Fibroblast of lung (primary cell): Measurements from ENCODE around the gene ARHGAP42. TPM values are rescaled to one million over a fixed set of nuclear protein-coding genes. Genes with fewer than 3 reads are reported as not detected.

Experiments used
- DNase-seq, 2 donors: peaks; one replicate each; pipeline versions ENCODE4 v3.0.0 to v3.0.0-alpha.2; 2010; ENCODE audit warnings: low read depth in 2 of 2
- H2AFZ ChIP-seq: 2 replicates; pipeline ENCODE4 v1.5.1; 2012; ENCODE audit warnings: low read length, control low read depth, inconsistent platforms
- H3K27ac ChIP-seq: 2 replicates; pipeline ENCODE4 v1.5.1; 2011; ENCODE audit warnings: low read length, control low read depth; ENCODE audit not compliant: insufficient read depth
- H3K27me3 ChIP-seq: 2 replicates; pipeline ENCODE4 v1.5.1; 2011; ENCODE audit warnings: mild to moderate bottlenecking, low read length; ENCODE audit not compliant: control insufficient read depth, insufficient read depth
- H3K36me3 ChIP-seq: 2 replicates; pipeline ENCODE4 v1.5.1; 2011; ENCODE audit warnings: low read length; ENCODE audit not compliant: control insufficient read depth, insufficient read depth
- H3K4me1 ChIP-seq: 2 replicates; pipeline ENCODE4 v1.5.1; 2011; ENCODE audit warnings: low read length; ENCODE audit not compliant: control insufficient read depth, insufficient read depth; ENCODE audit errors: extremely low read depth
- H3K4me2 ChIP-seq: 2 replicates; pipeline ENCODE4 v1.5.1; 2011; ENCODE audit warnings: low read length, control low read depth; ENCODE audit not compliant: insufficient read depth; ENCODE audit errors: extremely low read depth
- H3K4me3 ChIP-seq, 4 experiments: fragments of 200-600 bp in 1 of 4; sonication (generic) in 1 of 4; replicated peaks in 1 of 4; 2 replicates each; pipeline ENCODE4 v1.5.1; 2011 to 2016; ENCODE audit warnings: low read length in 4 of 4, low read depth in 3 of 4, mild to moderate bottlenecking in 3 of 4, control low read depth in 2 of 4, inconsistent platforms in 1 of 4, mixed read lengths in 1 of 4; ENCODE audit not compliant: insufficient read depth in 1 of 4; ENCODE audit errors: control extremely low read depth in 1 of 4
- H3K79me2 ChIP-seq: 2 replicates; pipeline ENCODE4 v1.5.1; 2012; ENCODE audit warnings: mild to moderate bottlenecking, low read length, inconsistent platforms; ENCODE audit not compliant: control insufficient read depth, insufficient read depth
- H3K9ac ChIP-seq: 2 replicates; pipeline ENCODE4 v1.5.1; 2011; ENCODE audit warnings: mild to moderate bottlenecking, low read length, control low read depth; ENCODE audit not compliant: insufficient read depth
- H3K9me3 ChIP-seq: 2 replicates; pipeline ENCODE4 v1.5.1; 2012; ENCODE audit warnings: low read depth, low read length; ENCODE audit not compliant: control insufficient read depth, insufficient read depth
- H4K20me1 ChIP-seq: 2 replicates; pipeline ENCODE4 v1.5.1; 2011; ENCODE audit warnings: low read length; ENCODE audit not compliant: control insufficient read depth, insufficient read depth; ENCODE audit errors: extremely low read depth
- CTCF ChIP-seq, 2 donors: IDR thresholded peaks in 1 of 2; conservative IDR thresholded peaks in 1 of 2; 1 replicate in 1 of 2; 2 replicates in 1 of 2; pipeline ENCODE4 v1.5.1; 2011 to 2012; ENCODE audit warnings: low read length in 2 of 2, control low read depth in 1 of 2, inconsistent platforms in 1 of 2, low read depth in 1 of 2, mild to moderate bottlenecking in 1 of 2
- EZH2 ChIP-seq: IDR thresholded peaks from 2 replicates; pipeline ENCODE4 v1.5.1; 2012; ENCODE audit warnings: low read length, control low read depth, mild to moderate bottlenecking; ENCODE audit errors: missing control alignments
- polyA plus RNA-seq, 2 donors: library from polyadenylated mRNA; depleted of rRNA in 1 of 2; stranded (reverse) in 1 of 2; unstranded in 1 of 2; fragments of >200 nt; gene quantifications; 2 replicates each; pipeline ENCODE4 v1.2.1, GENCODE V29; 2011 to 2012; ENCODE audit warnings: missing spikeins in 1 of 2
- total RNA-seq: library from RNA; depleted of rRNA; stranded (reverse); fragments of >200 nt; gene quantifications from 2 replicates; pipeline ENCODE4 v1.2.1, GENCODE V29; 2014

Gene ARHGAP42
- total and polyA plus RNA-seq, 2 donors (not counting 1 experiment from before 2014, with no cell fraction given), result 8.0 to 13.4 TPM

GRCh38 chr11:100757646-100758045 is 70.6 kb downstream of the ARHGAP42 start:
- Histone ChIP-seq H3K27me3 (no peaks in the 10 kb centered on the region), H2AFZ (no peak overlapping the region), H4K20me1 (no peaks in the 10 kb centered on the region), H3K4me1 (no peaks in the 10 kb centered on the region), H3K27ac (no peak overlapping the region), H3K9ac (no peak overlapping the region), H3K79me2 (no peaks in the 10 kb centered on the region), H3K36me3 (no peaks in the 10 kb centered on the region), H3K4me3 (no peak overlapping the region), H3K9me3 (no peaks in the 10 kb centered on the region), H3K4me2 (no peak overlapping the region)
- TF ChIP-seq EZH2 (no peak), CTCF (conservative IDR thresholded peaks at IDR 0.05 in 1 of 2, IDR thresholded peaks at IDR 0.05 in 1 of 2; ENCODE audit: low read depth in 1 of 2, low read length in 2 of 2) (no peak)
- no peak for DNase-seq

GRCh38 chr11:100759106-100759505 is 72.0 kb downstream of the ARHGAP42 start:
- H3K4me1 ChIP-seq, result no peaks in the 10 kb centered on the region
- DNase-seq, result no peak

DNA sequence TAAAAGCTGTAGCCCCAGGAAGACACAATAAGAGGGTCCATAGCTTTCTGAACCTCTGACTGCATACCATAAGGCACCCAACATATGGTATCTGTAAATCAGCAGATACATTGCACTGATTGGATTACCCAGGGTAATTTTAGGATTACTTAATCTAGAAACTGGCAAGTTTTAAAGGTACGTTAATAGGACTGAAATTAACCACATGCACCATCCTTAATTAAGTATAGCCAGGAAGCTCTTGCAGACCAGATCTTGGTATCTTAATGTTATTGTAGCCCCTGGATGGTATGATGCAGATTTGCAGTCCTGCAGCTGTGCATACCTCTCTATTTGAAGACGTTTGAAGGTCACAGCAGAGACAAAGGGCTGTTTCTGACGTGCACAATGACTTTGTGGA is 72.8 kb downstream of the ARHGAP42 start:
- Histone ChIP-seq H3K4me2 (no peak overlapping the region), H3K4me1 (no peaks in the 10 kb centered on the region), H3K27ac (no peak overlapping the region), H3K4me3 (no peak overlapping the region), H3K79me2 (no peaks in the 10 kb centered on the region), H2AFZ (no peak overlapping the region), H3K27me3 (no peaks in the 10 kb centered on the region), H3K9ac (no peak overlapping the region), H3K36me3 (no peaks in the 10 kb centered on the region), H3K9me3 (no peaks in the 10 kb centered on the region), H4K20me1 (no peaks in the 10 kb centered on the region)
- TF ChIP-seq CTCF (conservative IDR thresholded peaks at IDR 0.05 in 1 of 2, IDR thresholded peaks at IDR 0.05 in 1 of 2; ENCODE audit: low read depth in 1 of 2, low read length in 2 of 2), result no peak
- no peak for TF ChIP-seq EZH2
- no peak for DNase-seq

More at GRCh38 chr11:100759106-100759505, 72.0 kb downstream of the ARHGAP42 start:
- Histone ChIP-seq H3K4me3 (no peak overlapping the region), H3K36me3 (no peaks in the 10 kb centered on the region), H2AFZ (no peak overlapping the region), H3K9me3 (no peaks in the 10 kb centered on the region), H3K9ac (no peak overlapping the region), H3K4me2 (no peak overlapping the region), H4K20me1 (no peaks in the 10 kb centered on the region), H3K27me3 (no peaks in the 10 kb centered on the region), H3K27ac (no peak overlapping the region), H3K79me2 (no peaks in the 10 kb centered on the region)
- TF ChIP-seq CTCF (conservative IDR thresholded peaks at IDR 0.05 in 1 of 2, IDR thresholded peaks at IDR 0.05 in 1 of 2; ENCODE audit: low read depth in 1 of 2, low read length in 2 of 2) (no peak), EZH2 (no peak)
